Measurements from ENCODE around the gene B3GNT8.

The B3GNT8 gene

GRCh38 chr19:41408256-41408655 is 18.9 kb downstream of the B3GNT8 start:
- peaks cover 3% of the 10 kb centered on the region; the same call in 1 of the 2 replicates for H4K20me1 ChIP-seq (ENCODE audit: insufficient read depth, low read length)
- no peak overlapping the region for H3K9ac ChIP-seq (ENCODE audit: low read length)
- H3K27ac ChIP-seq (ENCODE audit: low read length) = no peak overlapping the region
- H3K4me2 ChIP-seq (ENCODE audit: low read length) = no peak overlapping the region
- no peaks in the 10 kb centered on the region for H3K4me1 ChIP-seq (ENCODE audit: low read length)
- H3K79me2 ChIP-seq (ENCODE audit: low read length) = no peaks in the 10 kb centered on the region
- TF ChIP-seq CTCF (IDR thresholded peaks at IDR 0.05; ENCODE audit: low read depth, low read length) (peak; percentile 15; the same call in 1 of the 2 replicates), EZH2phosphoT487 (IDR thresholded peaks at IDR 0.05; ENCODE audit: low read depth) (no peak)
- H2AFZ ChIP-seq (ENCODE audit: low read depth, low read length) = no peak overlapping the region
- H3K4me3 ChIP-seq (ENCODE audit: low read length) = no peak overlapping the region
- no peaks in the 10 kb centered on the region for H3K27me3 ChIP-seq (ENCODE audit: low read depth, low read length)
- no peaks in the 10 kb centered on the region for H3K9me3 ChIP-seq (ENCODE audit: insufficient read depth, low read length)
- H3K36me3 ChIP-seq (replicated peaks; ENCODE audit: low read depth, low read length) = no peaks in the 10 kb centered on the region

DNA sequence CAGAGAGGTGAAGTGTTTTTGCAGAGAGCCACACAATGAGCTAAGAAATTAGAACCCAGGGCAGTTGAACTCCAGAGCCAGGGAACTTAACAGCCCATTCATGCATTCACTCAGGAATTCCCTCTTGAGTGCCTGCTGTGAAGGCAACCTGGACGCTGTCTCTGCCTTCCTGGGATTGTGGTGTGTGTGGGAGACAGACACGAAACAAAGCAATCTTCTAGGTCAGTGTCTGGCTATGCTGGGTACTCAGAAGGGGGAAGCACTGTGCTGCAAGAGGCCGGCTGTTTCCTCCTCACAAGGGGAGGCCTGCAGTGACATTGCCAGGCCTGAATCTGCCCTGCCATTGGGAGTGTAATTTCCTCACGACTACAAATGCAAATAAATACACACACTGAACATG is 19.9 kb downstream of the B3GNT8 start:
- H2AFZ ChIP-seq (ENCODE audit: low read depth, low read length) = no peak overlapping the region
- no peak overlapping the region for H3K4me2 ChIP-seq (ENCODE audit: low read length)
- no peak overlapping the region for H3K27ac ChIP-seq (ENCODE audit: low read length)
- H4K20me1 ChIP-seq (ENCODE audit: insufficient read depth, low read length) = peaks cover 3% of the 10 kb centered on the region; the same call in 1 of the 2 replicates
- H3K79me2 ChIP-seq (ENCODE audit: low read length) = no peaks in the 10 kb centered on the region
- H3K27me3 ChIP-seq (ENCODE audit: low read depth, low read length) = no peaks in the 10 kb centered on the region
- H3K4me3 ChIP-seq (ENCODE audit: low read length) = no peak overlapping the region
- H3K9ac ChIP-seq (ENCODE audit: low read length) = no peak overlapping the region
- no peaks in the 10 kb centered on the region for H3K36me3 ChIP-seq (replicated peaks; ENCODE audit: low read depth, low read length)
- TF ChIP-seq CTCF (IDR thresholded peaks at IDR 0.05; ENCODE audit: low read depth, low read length) = no peak
- TF ChIP-seq EZH2phosphoT487 (IDR thresholded peaks at IDR 0.05; ENCODE audit: low read depth) = no peak
- no peaks in the 10 kb centered on the region for H3K4me1 ChIP-seq (ENCODE audit: low read length)
- H3K9me3 ChIP-seq (ENCODE audit: insufficient read depth, low read length) = no peaks in the 10 kb centered on the region

- Histone ChIP-seq H3K4me1 (ENCODE audit: low read length) (no peaks in the 10 kb centered on the region), H3K27ac (ENCODE audit: low read length) (no peak overlapping the region), H3K36me3 (replicated peaks; ENCODE audit: low read depth, low read length) (no peaks in the 10 kb centered on the region), H3K27me3 (ENCODE audit: low read depth, low read length) (no peaks in the 10 kb centered on the region), H3K9ac (ENCODE audit: low read length) (no peak overlapping the region), H4K20me1 (ENCODE audit: insufficient read depth, low read length) (peaks cover 3% of the 10 kb centered on the region; the same call in 1 of the 2 replicates), H3K9me3 (ENCODE audit: insufficient read depth, low read length) (no peaks in the 10 kb centered on the region), H2AFZ (ENCODE audit: low read depth, low read length) (no peak overlapping the region), H3K4me3 (ENCODE audit: low read length) (no peak overlapping the region), H3K4me2 (ENCODE audit: low read length) (no peak overlapping the region), H3K79me2 (ENCODE audit: low read length) (no peaks in the 10 kb centered on the region)
- no peak for TF ChIP-seq EZH2phosphoT487 (IDR thresholded peaks at IDR 0.05; ENCODE audit: low read depth)
- no peak for TF ChIP-seq CTCF (IDR thresholded peaks at IDR 0.05; ENCODE audit: low read depth, low read length)
Observed at GRCh38 chr19:41405776-41406175, 21.4 kb downstream of the B3GNT8 start.

DNA sequence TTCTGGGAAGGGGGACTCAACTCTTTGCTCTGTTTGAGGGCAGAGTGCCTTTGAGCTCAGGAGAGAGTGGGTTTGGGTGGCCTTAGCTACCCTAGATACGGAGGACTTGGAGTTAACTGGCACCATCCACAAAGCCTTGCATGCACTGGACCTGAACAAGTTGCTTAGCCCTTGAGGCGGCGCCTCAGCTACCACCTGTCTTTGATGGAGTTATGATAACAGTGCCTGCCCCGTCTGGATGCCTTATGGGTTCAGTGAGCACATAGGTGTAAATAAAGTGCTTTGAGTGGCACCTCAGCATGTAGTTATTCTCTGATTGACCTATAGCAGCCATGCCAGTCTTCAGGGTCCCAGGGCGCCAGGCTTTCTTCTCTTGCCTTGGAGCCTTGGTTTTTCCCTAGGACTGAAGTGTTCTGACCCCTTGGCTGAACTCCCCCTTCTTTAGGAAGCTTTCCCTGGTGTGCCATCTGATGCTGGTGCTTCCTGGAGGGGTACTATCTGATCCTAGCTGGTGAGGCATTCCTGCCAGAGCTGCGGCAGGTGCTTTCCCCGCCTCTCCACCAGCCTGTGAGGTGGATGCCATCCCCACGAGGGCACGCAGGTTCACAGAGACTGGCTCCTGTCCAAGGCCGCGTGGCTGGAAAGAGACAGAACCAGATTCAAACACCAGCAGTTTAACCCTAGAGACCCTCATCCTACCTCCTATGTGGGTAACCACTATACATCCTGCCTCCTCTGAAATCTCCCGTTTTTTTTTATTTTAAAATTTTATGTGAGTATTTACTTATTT is 23.8 kb downstream of the B3GNT8 start:
- Histone ChIP-seq H3K4me3 (ENCODE audit: low read length) (no peak overlapping the region), H3K79me2 (ENCODE audit: low read length) (peaks cover 11% of the 10 kb centered on the region), H4K20me1 (ENCODE audit: insufficient read depth, low read length) (no peaks in the 10 kb centered on the region; the same call in 1 of the 2 replicates), H3K4me1 (ENCODE audit: low read length) (peaks cover 7% of the 10 kb centered on the region), H3K9me3 (ENCODE audit: insufficient read depth, low read length) (no peaks in the 10 kb centered on the region), H3K36me3 (replicated peaks; ENCODE audit: low read depth, low read length) (no peaks in the 10 kb centered on the region), H2AFZ (ENCODE audit: low read depth, low read length) (no peak overlapping the region), H3K4me2 (ENCODE audit: low read length) (no peak overlapping the region), H3K27me3 (ENCODE audit: low read depth, low read length) (no peaks in the 10 kb centered on the region), H3K27ac (ENCODE audit: low read length) (no peak overlapping the region), H3K9ac (ENCODE audit: low read length) (no peak overlapping the region)
- TF ChIP-seq CTCF (IDR thresholded peaks at IDR 0.05; ENCODE audit: low read depth, low read length) (no peak), EZH2phosphoT487 (IDR thresholded peaks at IDR 0.05; ENCODE audit: low read depth) (no peak)

Data from OCI-LY3 (cell line).